Gastroesophageal sphincter (tissue), 4 donors: ENCODE results near the gene ISL1. TPM values are rescaled to one million over a fixed set of nuclear protein-coding genes. Genes with fewer than 3 reads are reported as not detected.

Experiments
- ATAC-seq: fragments of 150-250 bp; one replicate; pipeline ENCODE4 v1.9.1; 2016; ENCODE audit warnings: mild to moderate bottlenecking, moderate library complexity
- H3K27ac ChIP-seq, 4 donors: fragments of 200-600 bp; sonication (generic) in 3 of 4; 1 replicate in 3 of 4; 2 replicates in 1 of 4; pipeline ENCODE4 v1.5.1; 2016 to 2019
- H3K27me3 ChIP-seq: fragments of 200-600 bp; sonication (generic); one replicate; pipeline ENCODE4 v1.5.1; 2019
- H3K36me3 ChIP-seq, 2 donors: fragments of 200-600 bp; sonication (generic); one replicate each; pipeline ENCODE4 v1.5.1; 2019; ENCODE audit warnings: control low read depth in 1 of 2
- H3K4me1 ChIP-seq, 3 donors: fragments of 200-600 bp; sonication (generic); 1 replicate in 2 of 3; 2 replicates in 1 of 3; pipeline ENCODE4 v1.5.1; 2016 to 2019; ENCODE audit warnings: control low read depth in 2 of 3
- H3K4me3 ChIP-seq, 2 donors: fragments of 200-600 bp; sonication (generic); one replicate each; pipeline ENCODE4 v1.5.1; 2019; ENCODE audit warnings: mild to moderate bottlenecking in 1 of 2, moderate library complexity in 1 of 2
- H3K9me3 ChIP-seq, 3 donors: fragments of 200-600 bp; sonication (generic); one replicate each; pipeline ENCODE4 v1.5.1; 2017 to 2019; ENCODE audit warnings: control low read depth in 2 of 3
- CTCF ChIP-seq, 4 experiments: fragments of 200-600 bp in 2 of 4; fragments of 450-650 bp in 2 of 4; sonication (generic) in 1 of 4; IDR thresholded peaks; one replicate each; pipeline ENCODE4 v1.5.1; 2017 to 2019; ENCODE audit warnings: antibody characterized with exemption in 4 of 4, mild to moderate bottlenecking in 2 of 4, moderate library complexity in 2 of 4
- EP300 ChIP-seq: sonication (generic); formaldehyde crosslinking; IDR thresholded peaks from one replicate; pipeline ENCODE4 v1.6.1; 2017; ENCODE audit warnings: antibody characterized with exemption, mild to moderate bottlenecking
- POLR2A ChIP-seq, 2 donors: fragments of 450-650 bp; IDR thresholded peaks; one replicate each; pipeline ENCODE4 v1.6.1; 2017; ENCODE audit warnings: antibody characterized with exemption in 2 of 2, mild to moderate bottlenecking in 2 of 2, moderate library complexity in 1 of 2
- POLR2AphosphoS5 ChIP-seq: sonication (generic); formaldehyde crosslinking; IDR thresholded peaks from one replicate; pipeline ENCODE4 v1.6.1; 2017; ENCODE audit warnings: antibody characterized with exemption
- WGBS, 2 donors: methylation state at CpG; one replicate each; pipeline ENCODE4 v1.1.5; 2018; ENCODE audit warnings: low coverage in 1 of 2; 5-methylcytosine and 5-hydroxymethylcytosine counted together
- total RNA-seq, 4 donors: library from RNA; depleted of rRNA; stranded (reverse); fragments of >200 nt; gene quantifications; one replicate each; pipeline ENCODE4 v1.1.0, GENCODE V29; 2016

Gene ISL1
- total RNA-seq, 4 donors from 2014 or later, result 17.6 to 21.3 TPM; not detected in 2

GRCh38 chr5:51371052-51371451 is 12.2 kb upstream of the ISL1 start:
- H3K36me3 ChIP-seq, result no peaks in the 10 kb centered on the region
- ATAC-seq, result no peak
- TF ChIP-seq POLR2AphosphoS5 (no peak), EP300 (no peak), POLR2A (IDR thresholded peaks at IDR 0.05) (no peak), CTCF (IDR thresholded peaks at IDR 0.05) (no peak)
- no peak overlapping the region for H3K4me3 ChIP-seq
- WGBS, 2 donors, result 37 to 100% methylated on average over 1 to 2 of the region's 2 CpGs
- H3K27me3 ChIP-seq, result peaks cover 31% of the 10 kb centered on the region
- no peaks in the 10 kb centered on the region for H3K9me3 ChIP-seq
- no peak overlapping the region for H3K27ac ChIP-seq
- H3K4me1 ChIP-seq, result no peaks in the 10 kb centered on the region

- WGBS, 2 donors, result 13 to 32% methylated on average over 3 of the region's 3 CpGs
- TF ChIP-seq EP300 (no peak), POLR2AphosphoS5 (peak; percentile 13), POLR2A (IDR thresholded peaks at IDR 0.05) (no peak), CTCF (IDR thresholded peaks at IDR 0.05) (no peak)
- Histone ChIP-seq H3K9me3 (no peaks in the 10 kb centered on the region), H3K27me3 (peaks cover 54% of the 10 kb centered on the region), H3K4me1 (peaks cover 0 to 9% (median 3%) of the 10 kb centered on the region in 3 donors), H3K4me3 (no peak overlapping the region), H3K27ac (peak overlapping the region in 1 of 4 donors; percentile 7), H3K36me3 (no peaks in the 10 kb centered on the region)
- no peak for ATAC-seq
These were observed 9.2 kb upstream of the ISL1 start for GRCh38 chr5:51373880-51374523.

GRCh38 chr5:51375084-51375483 is 8.2 kb upstream of the ISL1 start:
- TF ChIP-seq CTCF (IDR thresholded peaks at IDR 0.05) (no peak), POLR2A (IDR thresholded peaks at IDR 0.05) (no peak), EP300 (no peak), POLR2AphosphoS5 (no peak)
- no peaks in the 10 kb centered on the region for H3K36me3 ChIP-seq
- no peak overlapping the region for H3K27ac ChIP-seq
- H3K9me3 ChIP-seq, result no peaks in the 10 kb centered on the region
- no peak for ATAC-seq
- no peak overlapping the region for H3K4me3 ChIP-seq
- H3K27me3 ChIP-seq, result peaks cover 58% of the 10 kb centered on the region
- WGBS, 2 donors, result 82 to 92% methylated on average over 7 of the region's 7 CpGs
- peaks cover 0 to 10% (median 3%) of the 10 kb centered on the region in 3 donors for H3K4me1 ChIP-seq

GRCh38 chr5:51376509-51376908 is 6.7 kb upstream of the ISL1 start:
- peaks cover 73% of the 10 kb centered on the region for H3K27me3 ChIP-seq
- H3K27ac ChIP-seq, result no peak overlapping the region
- ATAC-seq, result no peak
- H3K4me3 ChIP-seq, result no peak overlapping the region
- TF ChIP-seq POLR2A (IDR thresholded peaks at IDR 0.05), result no peak
- TF ChIP-seq POLR2AphosphoS5, result no peak
- TF ChIP-seq EP300, result no peak
- no peak for TF ChIP-seq CTCF (IDR thresholded peaks at IDR 0.05)
- peaks cover 0 to 10% (median 3%) of the 10 kb centered on the region in 3 donors for H3K4me1 ChIP-seq
- no peaks in the 10 kb centered on the region for H3K36me3 ChIP-seq
- WGBS, 2 donors, result 29 to 59% methylated on average over 3 of the region's 3 CpGs
- H3K9me3 ChIP-seq, result no peaks in the 10 kb centered on the region
